ENCODE measurements around the gene DNAJC30.
"Not testable (repeated sequence)": the region's sequence is repeated elsewhere in the genome, so short reads cannot be mapped to it uniquely, and the experiment has no call there.

Gene DNAJC30

GRCh38 chr7:73683056-73683787, at the start of gene DNAJC30, which contains the start of gene BUD23:
DNAJC30 (minus strand) TSS chr7:73683453; CDS start chr7:73683423, 30 bp downstream.
BUD23 (plus strand) TSS chr7:73683597; CDS start chr7:73683626, 29 bp downstream.
- peak; percentile 97 for DNase-seq

- no peak for DNase-seq
Observed at GRCh38 chr7:73732397-73732796, 49.1 kb upstream of the DNAJC30 start.

DNA sequence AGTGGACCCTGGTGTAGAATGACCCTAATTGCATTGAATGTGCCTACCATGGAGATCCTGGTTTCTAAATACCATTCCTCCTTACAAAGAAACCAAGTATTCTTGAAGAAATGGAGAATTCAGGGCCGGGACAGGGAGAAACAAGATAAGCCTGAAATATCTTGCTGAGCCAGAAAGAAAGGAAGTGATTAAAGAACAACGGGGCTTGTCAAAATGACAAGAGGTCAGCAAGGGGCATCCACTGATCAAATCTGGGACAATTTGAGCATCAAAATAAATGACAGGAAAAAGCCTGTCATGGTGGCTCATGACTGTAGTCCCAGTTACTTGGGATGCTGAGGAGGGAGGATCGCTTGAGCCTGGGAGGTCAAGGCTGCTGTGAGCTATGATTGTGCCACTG, 47.2 kb upstream of the DNAJC30 start:
- no peak for DNase-seq

DNA sequence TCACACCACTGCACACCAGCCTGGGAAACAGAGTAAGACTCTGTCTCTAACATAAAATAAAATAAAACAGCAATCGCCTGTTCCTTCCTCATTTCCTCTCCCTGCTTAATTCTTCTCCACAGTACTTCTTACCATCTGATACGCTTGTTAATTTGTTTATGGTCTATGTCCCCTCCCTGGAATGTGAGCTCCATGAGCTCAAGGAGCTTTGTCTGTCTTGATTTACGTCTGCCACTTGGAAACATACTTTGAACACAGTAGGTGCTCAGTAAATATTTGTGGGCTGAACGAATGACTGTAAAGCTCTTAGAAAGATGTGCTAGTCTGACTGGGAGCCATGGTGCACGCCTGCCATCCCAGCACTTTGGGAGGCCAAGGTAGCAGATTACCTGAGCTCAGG, 45.3 kb upstream of the DNAJC30 start:
- DNase-seq = no peak

DNA sequence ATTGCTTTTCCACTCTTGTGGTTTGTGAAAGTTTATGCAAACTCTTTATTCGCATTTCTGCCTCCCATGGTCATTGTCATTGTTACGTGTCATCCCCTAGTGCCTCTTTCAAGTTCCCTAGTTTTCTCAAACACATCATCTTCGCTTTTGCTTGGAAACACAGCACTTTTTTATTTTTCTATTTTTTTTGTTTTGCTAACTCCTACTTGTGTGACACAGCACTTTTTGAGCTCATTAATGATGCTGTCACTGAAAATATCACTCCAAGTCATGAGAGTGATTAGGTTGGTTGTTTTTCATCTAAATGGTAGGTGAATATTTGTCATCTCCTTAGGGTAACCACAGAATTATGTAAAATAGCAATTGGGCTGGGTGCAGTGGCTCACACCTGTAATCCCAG, 44.7 kb upstream of the DNAJC30 start:
- no peak for DNase-seq

DNA sequence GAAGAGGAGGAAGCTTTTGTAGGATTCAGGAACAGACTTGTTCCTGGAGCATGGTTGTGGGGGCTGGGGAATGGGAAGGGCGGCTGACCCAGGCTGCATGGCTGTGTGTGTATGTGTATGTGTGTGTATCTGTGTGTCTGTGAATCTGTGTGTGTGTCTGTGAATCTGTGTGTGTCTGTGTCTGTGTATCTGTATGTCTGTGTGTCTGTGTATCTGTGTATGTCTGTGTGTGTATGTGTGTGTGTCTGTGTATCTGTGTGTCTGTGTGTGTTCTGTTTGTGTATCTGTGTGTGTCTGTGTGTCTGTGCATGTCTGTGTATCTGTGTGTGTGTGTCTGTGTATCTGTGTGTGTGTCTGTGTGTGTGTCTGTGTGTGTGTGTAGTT, 42.8 kb upstream of the DNAJC30 start:
- no peak for DNase-seq

- no peak for DNase-seq
Observed at GRCh38 chr7:73723813-73724212, 40.6 kb upstream of the DNAJC30 start.

DNA sequence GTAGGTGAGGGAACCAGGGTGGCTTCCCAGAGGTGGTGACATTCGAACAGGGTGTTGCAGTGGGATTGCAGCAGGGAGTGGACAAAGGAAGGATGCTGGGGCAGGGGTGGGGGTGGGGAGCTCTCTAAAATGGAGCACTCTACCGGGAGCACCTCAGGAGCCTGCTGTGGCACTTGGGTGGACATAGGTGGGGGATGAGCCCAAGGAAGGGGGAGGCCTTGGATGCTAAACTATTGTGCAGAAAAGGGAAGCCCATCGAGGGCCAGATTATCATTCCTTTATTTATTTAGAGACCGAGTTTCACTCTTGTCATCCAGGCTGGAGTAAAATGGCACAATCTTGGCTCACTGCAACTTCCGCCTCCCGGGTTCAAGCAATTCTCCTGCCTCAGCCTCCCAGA, 39.5 kb upstream of the DNAJC30 start:
- DNase-seq = no peak

GRCh38 chr7:73722182-73722581, 38.9 kb upstream of the DNAJC30 start:
- DNase-seq = not testable (repeated sequence)

GRCh38 chr7:73721377-73721817, 38.1 kb upstream of the DNAJC30 start:
- DNase-seq = no peak

DNA sequence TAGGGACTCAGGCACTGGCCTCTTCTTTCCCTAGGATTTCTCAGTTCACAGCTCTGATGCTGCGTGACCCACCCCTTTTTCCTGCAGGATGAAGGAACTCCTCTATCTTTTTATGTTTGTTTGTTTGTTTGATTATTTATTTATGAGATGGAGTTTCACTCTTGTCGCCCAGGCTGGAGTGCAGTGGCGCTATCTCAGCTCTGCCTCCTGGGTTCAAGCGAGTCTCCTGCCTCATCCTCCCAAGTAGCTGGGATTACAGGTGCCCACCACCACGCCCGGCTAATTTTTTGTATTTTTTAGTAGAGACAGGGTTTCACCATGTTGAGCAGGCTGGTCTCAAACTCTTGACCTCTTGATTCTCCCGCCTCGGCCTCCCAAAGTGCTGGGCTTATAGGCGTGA, 37.2 kb upstream of the DNAJC30 start:
- not testable (repeated sequence) for DNase-seq

DNA sequence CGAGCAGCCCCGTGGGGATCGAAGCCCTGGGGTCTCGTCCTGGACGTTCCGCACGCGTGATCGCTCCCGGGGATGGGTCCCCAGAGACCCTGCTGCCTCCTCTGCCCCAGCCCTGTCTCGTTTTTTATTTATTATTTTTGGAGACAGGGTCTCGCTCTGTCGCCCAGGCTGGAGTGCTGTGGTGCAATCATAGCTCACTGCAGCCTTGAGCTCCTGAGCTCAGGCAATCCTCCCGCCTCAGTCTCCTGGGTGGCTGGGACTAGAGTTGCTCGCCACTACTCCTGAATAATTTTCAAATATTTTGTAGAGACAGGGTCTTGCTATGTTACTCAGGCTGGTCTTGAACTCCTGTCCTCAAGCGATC, 36.5 kb upstream of the DNAJC30 start:
- no peak for DNase-seq

- peak; percentile 85 for DNase-seq
Observed at GRCh38 chr7:73718905-73719805, 35.9 kb upstream of the DNAJC30 start, which contains the start of gene STX1A. STX1A (minus strand) TSS chr7:73719669; CDS start chr7:73719631, 38 bp downstream.

DNA sequence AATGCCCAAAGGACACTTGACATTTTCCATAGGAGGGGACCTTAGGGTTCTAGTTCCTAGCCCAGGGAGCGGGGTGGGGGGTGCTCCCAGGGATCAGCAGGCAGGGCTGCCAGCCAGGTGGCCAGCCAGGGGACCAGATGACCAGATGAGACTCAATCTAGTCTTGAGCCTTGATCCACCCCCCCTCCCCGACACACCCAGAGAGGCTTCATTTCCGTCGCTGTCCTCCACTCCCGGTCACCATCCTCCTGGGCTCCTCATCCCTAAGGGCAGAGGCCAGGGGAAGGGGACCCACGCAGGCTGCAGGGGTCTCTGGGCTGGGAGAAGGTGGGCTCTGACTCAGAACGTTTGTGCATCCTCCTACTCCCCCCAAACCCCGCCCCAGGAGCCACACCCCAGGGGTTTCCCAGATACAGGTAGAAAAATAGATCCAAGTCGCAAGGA, 35.2 kb upstream of the DNAJC30 start:
- no peak for DNase-seq

DNA sequence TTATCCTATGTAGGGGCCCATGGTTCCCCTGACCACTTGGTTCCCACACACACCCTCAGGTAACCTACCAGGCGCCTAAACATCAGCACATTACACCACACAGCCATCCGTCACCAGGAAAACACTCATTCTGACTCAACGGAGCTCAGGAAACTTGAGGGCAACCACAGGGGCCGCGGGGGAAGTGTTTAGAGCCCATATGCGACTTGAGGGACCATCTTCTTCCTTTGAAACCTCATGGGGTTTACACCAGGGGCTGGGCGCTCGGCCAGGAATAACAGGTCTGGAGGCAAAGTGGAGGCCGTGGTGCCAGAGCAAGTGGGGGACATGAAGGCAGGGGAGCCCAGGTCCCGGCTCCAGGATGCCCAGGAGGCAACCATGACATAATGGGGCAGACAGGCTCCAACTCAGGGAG, 34.7 kb upstream of the DNAJC30 start:
- peak; percentile 87 for DNase-seq

GRCh38 chr7:73717025-73717807, 34.0 kb upstream of the DNAJC30 start:
- DNase-seq = no peak

- DNase-seq = no peak
Observed at GRCh38 chr7:73716318-73716890, 33.2 kb upstream of the DNAJC30 start.

DNA sequence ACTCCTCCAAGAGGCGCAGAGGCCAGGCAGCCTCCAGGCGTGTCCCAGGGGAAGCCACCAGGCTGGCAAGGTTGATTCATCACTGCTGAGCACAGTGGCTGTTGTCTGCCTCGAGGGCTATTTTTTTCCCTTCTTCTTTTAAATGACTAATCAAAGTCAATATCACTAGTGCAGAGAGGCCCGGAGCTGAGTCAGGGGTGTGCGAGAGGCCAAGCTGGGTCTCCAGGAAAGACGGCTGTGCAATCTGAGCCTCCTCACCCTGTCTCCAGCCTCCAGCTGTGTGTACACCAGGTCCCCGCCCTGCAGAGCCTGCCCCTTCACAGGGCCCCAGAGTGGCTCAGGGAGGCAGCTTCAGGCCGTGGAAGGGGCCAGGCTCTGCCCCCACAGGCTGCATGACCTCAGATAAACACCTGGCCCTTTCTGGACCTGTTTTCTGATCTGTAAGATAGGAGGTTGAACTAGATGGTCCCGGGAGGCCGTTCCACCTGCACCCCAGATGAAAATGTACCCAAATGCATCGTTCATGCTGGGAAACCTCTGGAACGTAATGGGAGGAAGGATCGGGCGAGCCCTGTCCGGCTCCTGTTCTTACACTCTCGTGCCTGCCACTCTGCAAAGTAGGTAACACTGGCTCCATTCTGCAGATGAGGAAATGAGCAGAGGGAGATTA, 32.5 kb upstream of the DNAJC30 start:
- DNase-seq = peak; percentile 85

DNA sequence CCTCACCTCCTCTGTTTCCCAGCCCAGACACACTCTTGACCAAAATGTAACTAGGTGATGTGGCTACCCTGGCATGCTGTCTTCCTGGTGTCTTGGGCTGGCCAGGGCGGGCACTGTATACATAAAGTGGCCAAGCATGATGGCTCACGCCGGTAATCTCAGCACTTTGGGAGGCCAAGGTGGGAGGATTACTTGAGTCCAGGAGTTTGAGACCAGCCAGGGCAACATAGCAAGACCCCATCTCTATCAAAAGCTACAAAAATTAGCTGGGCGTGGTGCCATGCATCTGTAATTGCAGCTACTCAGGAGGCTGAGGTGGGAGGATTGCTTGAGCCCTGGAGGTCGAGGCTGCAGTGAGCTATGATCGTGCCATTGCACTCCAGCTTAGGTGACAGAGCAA, 30.1 kb upstream of the DNAJC30 start:
- DNase-seq = not testable (repeated sequence)

DNA sequence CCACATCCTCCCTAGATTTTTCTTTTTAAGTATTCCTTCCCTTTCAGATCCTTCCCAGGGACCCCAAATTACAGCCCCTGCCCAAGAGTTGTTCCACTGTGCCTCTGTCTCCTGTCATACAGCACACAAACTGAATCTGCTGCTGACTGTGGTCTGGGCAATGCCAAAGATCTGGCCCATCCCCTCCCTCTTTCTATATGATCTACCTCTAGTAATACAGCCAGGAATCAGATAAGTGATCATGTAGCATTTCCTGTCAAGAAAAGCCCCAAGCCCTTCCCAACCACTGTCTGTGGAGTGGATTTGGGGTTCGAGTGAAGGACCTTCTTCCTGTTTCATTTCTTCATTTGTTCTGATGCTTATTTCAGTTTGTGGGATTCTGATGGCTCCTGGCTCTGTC, 29.5 kb upstream of the DNAJC30 start:
- no peak for DNase-seq

DNA sequence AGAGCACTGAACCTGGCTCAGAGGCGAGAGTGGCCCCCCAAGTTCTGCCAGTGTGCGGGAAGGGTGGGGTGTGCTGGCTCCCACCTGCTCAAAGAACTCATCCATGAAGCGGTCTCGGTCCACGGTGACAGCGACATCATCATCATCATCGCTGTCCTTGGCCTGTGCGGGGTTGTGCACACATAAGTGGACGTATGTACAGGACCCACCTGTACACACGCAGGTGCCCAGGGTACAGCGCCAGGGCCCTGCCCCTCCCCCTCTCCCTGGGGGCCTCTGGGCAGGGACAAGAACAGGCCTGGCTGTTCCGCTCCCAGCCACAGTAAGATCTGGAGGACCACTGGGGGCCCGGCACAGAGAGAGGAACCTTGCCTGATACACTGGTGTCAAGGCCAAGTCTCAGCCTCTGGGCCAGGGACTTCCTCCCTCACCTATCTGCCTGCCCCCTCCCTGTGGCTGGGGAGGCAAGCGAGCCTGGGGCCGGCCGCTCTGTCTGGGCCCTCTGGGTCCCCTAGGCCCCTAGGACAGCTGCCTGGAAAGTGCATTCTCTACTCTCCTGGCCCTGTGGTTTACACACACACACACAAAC, 25.8 kb upstream of the DNAJC30 start:
- no peak for DNase-seq

Data from activated CD4-positive, alpha-beta T cell treated with anti-CD3 and anti-CD28 coated beads, Interleukin-10, Interleukin-2, amounts not matched to agents 100 ng/mL and 50 ng/mL, durations not matched to agents 16 hours and 8 hours (primary cell).